Kidney tubule cell (primary cell): ENCODE measurements around the gene CNFN.
"Not testable (repeated sequence)": the region's sequence is repeated elsewhere in the genome, so short reads cannot be mapped to it uniquely, and the experiment has no call there.

Source experiments
- DNase-seq: peaks from one replicate; pipeline ENCODE4 v3.0.0-alpha.2; 2018; ENCODE audit warnings: low spot score

Gene CNFN

GRCh38 chr19:42351079-42351735 is 38.9 kb downstream of the CNFN start:
- no peak for DNase-seq

GRCh38 chr19:42350417-42350816 is 39.7 kb downstream of the CNFN start:
- DNase-seq, result no peak

- DNase-seq, result no peak
Observed at GRCh38 chr19:42349378-42350107, 40.6 kb downstream of the CNFN start.

DNA sequence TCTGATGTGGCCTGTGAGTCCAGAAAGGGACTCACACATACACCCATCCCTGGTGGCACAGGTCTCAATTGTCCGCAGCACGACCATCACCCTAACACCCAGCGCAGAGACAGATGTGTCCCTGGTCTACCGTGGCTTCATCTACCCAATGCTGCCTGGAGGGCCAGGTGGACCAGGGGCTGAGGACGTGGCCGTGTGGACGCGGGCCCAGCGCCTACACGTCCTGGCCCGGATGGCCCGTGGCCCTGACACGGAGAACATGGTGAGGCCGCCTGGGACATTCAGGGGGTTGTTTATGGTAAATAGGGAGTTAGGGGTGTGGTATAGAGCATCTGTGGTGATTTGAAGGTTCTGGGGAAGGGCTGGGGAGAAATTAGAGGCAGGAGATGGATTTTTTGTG is 41.9 kb downstream of the CNFN start:
- DNase-seq, result no peak

DNA sequence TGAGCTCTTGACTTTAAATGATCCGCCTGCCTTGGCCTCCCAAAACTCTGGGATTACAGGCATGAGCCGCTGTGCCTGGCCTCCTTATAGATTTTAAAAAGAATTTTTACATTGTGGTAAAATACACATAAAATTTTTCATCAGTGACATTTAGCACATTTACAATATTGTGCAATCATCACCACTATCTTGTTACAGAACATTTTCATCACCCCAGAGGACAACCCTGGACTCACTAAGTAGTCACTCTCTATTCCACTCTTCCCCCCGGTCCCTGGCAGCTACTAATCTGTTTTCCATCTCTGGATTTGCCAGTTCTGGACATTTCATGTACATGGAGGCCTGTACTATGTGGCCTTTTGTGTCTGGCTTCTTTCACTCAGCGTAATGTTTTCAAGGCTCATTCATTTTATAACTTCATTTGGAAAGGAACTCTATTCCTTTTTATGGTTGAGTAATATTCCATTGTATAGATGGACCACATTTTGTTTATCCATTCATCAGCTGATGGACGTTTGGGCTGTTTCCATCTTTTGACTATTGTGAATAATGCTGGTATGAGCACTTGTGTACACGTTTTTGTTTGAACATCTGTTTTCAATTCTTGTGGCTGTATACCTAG is 44.8 kb downstream of the CNFN start:
- DNase-seq, result no peak

DNA sequence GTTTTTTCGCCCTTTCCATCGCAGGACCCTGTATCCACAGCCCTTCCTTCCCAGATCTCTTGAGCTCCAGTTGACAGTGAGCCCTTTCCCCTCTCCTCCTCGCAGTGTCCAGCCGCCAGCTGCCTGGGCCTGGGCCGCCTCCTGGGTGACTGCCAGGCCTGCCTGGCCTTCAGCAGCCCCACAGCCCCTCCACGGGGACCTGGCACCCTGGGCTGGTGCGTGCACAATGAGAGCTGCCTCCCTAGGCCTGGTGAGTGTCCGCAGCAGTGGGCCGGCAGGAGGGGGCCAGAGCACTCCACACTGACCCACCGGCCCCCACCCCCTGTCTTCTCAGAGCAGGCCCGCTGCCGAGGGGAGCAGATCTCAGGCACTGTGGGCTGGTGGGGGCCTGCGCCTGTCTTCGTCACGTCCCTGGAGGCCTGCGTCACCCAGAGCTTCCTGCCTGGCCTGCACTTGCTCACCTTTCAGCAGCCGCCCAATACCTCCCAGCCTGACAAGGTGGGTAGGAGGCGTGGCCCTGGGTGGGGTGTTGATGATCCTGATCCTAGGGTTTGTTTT is 45.7 kb downstream of the CNFN start:
- no peak for DNase-seq

DNA sequence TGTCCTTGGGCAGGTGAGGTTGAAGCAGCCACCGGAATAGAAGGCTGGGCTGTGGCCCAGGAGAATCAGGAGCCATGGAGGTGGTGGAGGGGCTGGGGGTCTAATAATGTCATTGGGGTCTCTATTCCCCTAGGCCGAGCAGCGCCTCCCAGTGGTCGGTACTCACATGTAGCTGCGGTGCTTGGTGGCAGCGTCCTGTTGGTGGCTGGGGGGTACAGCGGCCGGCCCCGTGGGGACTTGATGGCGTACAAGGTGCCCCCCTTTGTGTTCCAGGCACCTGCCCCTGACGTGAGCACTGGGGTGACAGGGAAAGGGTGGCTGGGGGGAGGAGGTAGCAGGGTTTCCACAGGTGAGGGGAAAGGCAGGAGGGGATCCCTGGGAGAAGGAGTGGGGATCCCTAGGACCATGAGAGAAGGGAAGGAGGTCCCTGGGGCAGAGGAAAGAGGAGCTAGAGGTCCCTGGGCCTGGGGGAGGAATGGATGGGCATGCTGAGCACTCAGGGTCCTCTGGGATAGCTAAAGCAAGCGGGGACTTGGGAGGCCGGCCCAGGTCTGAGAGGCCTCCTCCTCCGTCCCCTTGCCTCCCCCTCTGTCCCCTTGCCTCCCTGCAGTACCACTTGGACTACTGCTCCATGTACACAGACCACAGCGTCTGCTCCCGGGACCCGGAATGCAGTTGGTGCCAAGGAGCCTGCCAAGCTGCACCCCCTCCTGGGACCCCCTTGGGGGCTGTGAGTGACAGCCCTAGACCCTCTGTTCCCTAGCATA is 46.6 kb downstream of the CNFN start:
- DNase-seq, result no peak

DNA sequence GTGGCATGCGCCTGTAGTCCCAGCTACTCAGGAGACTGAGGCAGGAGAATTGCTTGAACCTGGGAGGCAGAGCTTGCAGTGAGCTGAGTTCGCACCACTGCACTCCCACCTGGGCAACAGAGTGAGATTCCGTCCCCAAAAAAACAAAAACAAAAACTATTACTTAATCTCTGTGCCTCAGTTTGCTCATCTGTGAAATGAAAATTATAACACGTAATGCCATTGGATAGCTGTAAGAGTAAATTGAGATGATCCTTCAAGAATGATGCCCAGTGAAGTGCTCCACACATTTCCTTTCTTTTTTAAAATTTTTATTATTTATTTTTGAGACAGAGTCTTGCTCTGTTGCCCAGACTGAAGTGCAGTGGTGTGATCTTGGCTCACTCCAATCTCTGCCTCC is 50.2 kb downstream of the CNFN start:
- DNase-seq, result not testable (repeated sequence)

DNA sequence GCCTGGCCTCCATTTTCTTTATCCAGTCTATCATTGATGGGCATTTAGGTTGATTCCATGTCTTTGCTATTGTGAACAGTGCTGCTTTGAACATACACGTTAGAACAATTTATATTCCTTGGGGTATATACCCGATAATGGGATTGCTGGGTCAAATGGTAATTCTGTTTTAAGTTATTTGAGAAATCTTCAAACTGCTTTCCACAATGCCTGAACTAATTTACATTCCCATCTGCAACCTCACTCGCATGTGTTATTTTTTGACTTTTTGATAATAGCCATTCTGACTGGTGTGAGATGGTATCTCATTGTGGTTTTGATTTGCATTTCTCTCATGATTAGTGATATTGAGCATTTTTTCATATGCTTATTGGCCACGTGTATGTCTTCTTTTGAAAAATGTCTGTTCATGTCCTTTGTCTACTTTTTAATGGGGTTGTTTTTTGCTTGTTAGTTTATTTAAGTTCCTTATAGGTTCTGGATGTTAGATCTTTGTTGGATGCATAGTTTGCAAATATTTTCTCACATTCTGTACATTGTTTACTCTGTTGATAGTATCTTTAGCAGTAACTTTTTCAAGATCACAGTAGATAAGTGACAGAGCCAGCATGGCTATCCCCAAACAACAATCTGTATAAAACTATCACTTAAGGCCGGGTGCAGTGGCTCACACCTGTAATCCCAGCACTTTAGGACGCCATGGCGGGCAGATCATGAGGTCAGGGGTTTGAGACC is 50.8 kb downstream of the CNFN start:
- not testable (repeated sequence) for DNase-seq
